Tibial artery (tissue), 4 donors: Measurements from ENCODE around the gene CPLANE2.
A peak's percentile ranks its signal among the peaks of the same experiment; 100 is the strongest.

Experiments used
- DNase-seq, 2 donors: peaks; one replicate each; pipeline ENCODE4 v3.0.0-alpha.2; 2019
- H3K27ac ChIP-seq, 2 donors: fragments of 200-600 bp; sonication (generic) in 1 of 2; 1 replicate in 1 of 2; 2 replicates in 1 of 2; pipeline ENCODE4 v1.5.1; 2018 to 2019; ENCODE audit warnings: mild to moderate bottlenecking in 1 of 2
- H3K27me3 ChIP-seq, 2 donors: fragments of 200-600 bp; sonication (generic) in 1 of 2; one replicate each; pipeline versions ENCODE4 v1.5.1 to v1.6.0; 2016 to 2019
- H3K36me3 ChIP-seq, 3 donors: fragments of 200-600 bp; sonication (generic) in 2 of 3; one replicate each; pipeline ENCODE4 v1.5.1; 2016 to 2019; ENCODE audit warnings: mild to moderate bottlenecking in 2 of 3
- H3K4me1 ChIP-seq, 4 donors: fragments of 200-600 bp; sonication (generic) in 2 of 4; 1 replicate in 3 of 4; 2 replicates in 1 of 4; pipeline ENCODE4 v1.5.1; 2016 to 2019
- H3K4me3 ChIP-seq, 2 donors: fragments of 200-600 bp; sonication (generic) in 1 of 2; 1 replicate in 1 of 2; 2 replicates in 1 of 2; pipeline ENCODE4 v1.5.1; 2018 to 2019; ENCODE audit warnings: mild to moderate bottlenecking in 2 of 2
- H3K9me3 ChIP-seq, 3 donors: fragments of 200-600 bp; sonication (generic) in 1 of 3; one replicate each; pipeline ENCODE4 v1.5.1; 2016 to 2019
- CTCF ChIP-seq, 2 experiments: fragments of 200-600 bp in 1 of 2; fragments of 450-650 bp in 1 of 2; IDR thresholded peaks; one replicate each; pipeline ENCODE4 v1.5.1; 2017 to 2019; ENCODE audit warnings: antibody characterized with exemption in 2 of 2, mild to moderate bottlenecking in 1 of 2, moderate library complexity in 1 of 2
- intact Hi-C: fragments of 100-400 bp; cut with DNase I; formaldehyde crosslinking; loops from one replicate; pipeline ENCODE4 v1.15.0; 2023; ENCODE audit warnings: low total_unique reads

The CPLANE2 gene

GRCh38 chr1:16181887-16182719, 54.9 kb downstream of the CPLANE2 start:
- peak overlapping the region; percentile 84 to 88 for H3K27ac ChIP-seq
- DNase-seq = peak; percentile 93 to 96
- intact Hi-C loops = no loop called here

More at GRCh38 chr1:16181887-16182719, 54.9 kb downstream of the CPLANE2 start:
- TF ChIP-seq CTCF (IDR thresholded peaks at IDR 0.05) = no peak
- Histone ChIP-seq H3K4me3 (no peak overlapping the region), H3K4me1 (peaks cover 0 to 51% (median 28%) of the 10 kb centered on the region in 4 donors), H3K9me3 (no peaks in the 10 kb centered on the region), H3K36me3 (no peaks in the 10 kb centered on the region), H3K27me3 (no peaks in the 10 kb centered on the region)
